K562 (cell line): ENCODE measurements around the gene SEBOX. TPM values are rescaled to one million over a fixed set of nuclear protein-coding genes. Genes with fewer than 3 reads are reported as not detected.

Source experiments
- BDP1 ChIP-seq: IDR thresholded peaks from 3 replicates; pipeline ENCODE4 v1.6.1; 2011; ENCODE audit not compliant: insufficient read length, insufficient read depth
- CREM ChIP-seq: IDR thresholded peaks from 2 replicates; pipeline ENCODE4 v1.6.1; 2014; ENCODE audit warnings: antibody characterized with exemption, low read depth
- HOXB6 ChIP-seq: fragments of 250-450 bp; sonication (Bioruptor Pico); IDR thresholded peaks from 2 replicates; pipeline ENCODE4 v1.5.1; 2022; ENCODE audit warnings: mild to moderate bottlenecking, borderline replicate concordance
- JUND ChIP-seq, 2 experiments: IDR thresholded peaks; 2 replicates in 1 of 2; 3 replicates in 1 of 2; pipeline ENCODE4 v1.6.1; 2011; ENCODE audit warnings: borderline replicate concordance in 2 of 2, low read depth in 2 of 2, low read length in 2 of 2, improper control_type of control experiment in 1 of 2, missing biosample characterization in 1 of 2, missing genetic modification characterization in 1 of 2, missing genetic modification reagents in 1 of 2
- L3MBTL2 ChIP-seq: fragments of 450-650 bp; IDR thresholded peaks from 2 replicates; pipeline ENCODE4 v1.6.1; 2016; ENCODE audit warnings: mild to moderate bottlenecking, moderate library complexity
- NFE2L1 ChIP-seq: fragments of 450-650 bp; IDR thresholded peaks from 2 replicates; pipeline ENCODE4 v1.6.1; 2016; ENCODE audit warnings: missing genetic modification characterization, low read depth, mild to moderate bottlenecking, missing compliant biosample characterization, moderate library complexity, borderline replicate concordance
- POLR2A ChIP-seq: fragments of 450-650 bp; conservative IDR thresholded peaks from 2 replicates; pipeline ENCODE4 v1.6.1; 2016
- POLR2AphosphoS2 ChIP-seq: IDR thresholded peaks from 2 replicates; pipeline ENCODE4 v1.6.1; 2012; ENCODE audit warnings: low read length, improper control_type of control experiment
- POLR2G ChIP-seq: fragments of 200-400 bp; formaldehyde crosslinking; IDR thresholded peaks from 2 replicates; pipeline ENCODE4 v1.6.1; 2017; ENCODE audit warnings: low read depth, mild to moderate bottlenecking, antibody characterized with exemption, low read length, moderate library complexity
- PTBP1 ChIP-seq: fragments of 200-400 bp; formaldehyde crosslinking; IDR thresholded peaks from 2 replicates; pipeline ENCODE4 v1.6.1; 2017; ENCODE audit warnings: low read depth, low read length
- PTTG1 ChIP-seq: fragments of 450-650 bp; IDR thresholded peaks from 2 replicates; pipeline ENCODE4 v1.6.1; 2016; ENCODE audit warnings: low read depth, mild to moderate bottlenecking, missing genetic modification characterization, missing compliant biosample characterization
- PYGO2 ChIP-seq: fragments of 450-650 bp; IDR thresholded peaks from 2 replicates; pipeline ENCODE4 v1.6.1; 2016; ENCODE audit warnings: mild to moderate bottlenecking, missing genetic modification characterization, moderate library complexity, missing compliant biosample characterization
- RBFOX2 ChIP-seq: fragments of 200-400 bp; formaldehyde crosslinking; IDR thresholded peaks from 2 replicates; pipeline ENCODE4 v1.6.1; 2017; ENCODE audit warnings: low read depth, mild to moderate bottlenecking, low read length, moderate library complexity
- RNF2 ChIP-seq: sonication (generic); IDR thresholded peaks from 2 replicates; pipeline ENCODE4 v1.6.1; 2016
- ZNF212 ChIP-seq: fragments of 450-650 bp; formaldehyde crosslinking; IDR thresholded peaks from 2 replicates; pipeline ENCODE4 v1.4.0; 2020; ENCODE audit warnings: mild to moderate bottlenecking
- ZNF23 ChIP-seq: fragments of 250-450 bp; sonication (Bioruptor Pico); IDR thresholded peaks from 2 replicates; pipeline ENCODE4 v1.4.0; 2020; ENCODE audit warnings: mild to moderate bottlenecking
- ZNF316 ChIP-seq: fragments of 450-650 bp; IDR thresholded peaks from 2 replicates; pipeline ENCODE4 v1.6.1; 2016
- ZNF551 ChIP-seq: fragments of 250-450 bp; sonication (Bioruptor Pico); IDR thresholded peaks from 2 replicates; pipeline ENCODE4 v1.5.0; 2021; ENCODE audit warnings: mild to moderate bottlenecking, moderate library complexity
- ZNF707 ChIP-seq: fragments of 250-450 bp; sonication (Bioruptor Pico); conservative IDR thresholded peaks from 2 replicates; pipeline ENCODE4 v1.8.0; 2022; ENCODE audit warnings: inconsistent platforms, mild to moderate bottlenecking, moderate library complexity
- ZNF764 ChIP-seq: fragments of 250-450 bp; sonication (Bioruptor Pico); IDR thresholded peaks from 2 replicates; pipeline ENCODE4 v1.4.0; 2020; ENCODE audit warnings: low read depth, mild to moderate bottlenecking, moderate library complexity
- polyA plus RNA-seq, 8 experiments: library from polyadenylated mRNA; depleted of rRNA in 4 of 8; stranded (reverse) in 5 of 8; unstranded in 3 of 8; fragments of >200 nt; fragmentation: Nextera tagmentation in 2 of 8; fragmentation: Illumina TruSeq in 1 of 8; extraction: Ambion mirVana in 2 of 8; extraction: Trizol in 1 of 8; gene quantifications; 2 replicates each; pipeline versions ENCODE4 v1.2.1 to v1.2.3, GENCODE V29; 2011 to 2014; ENCODE audit warnings: inconsistent platforms in 1 of 8, missing spikeins in 1 of 8
- total RNA-seq, 7 experiments: library from RNA; depleted of rRNA in 6 of 7; stranded (reverse); fragments of >200 nt in 6 of 7; fragmentation: Illumina TruSeq in 2 of 7; extraction: Trizol in 2 of 7; gene quantifications; 2 replicates each; pipeline versions ENCODE4 v1.2.1 to v1.2.3, GENCODE V29; 2011 to 2021; ENCODE audit warnings: low replicate concordance in 1 of 7
- TF ChIP-seq, protein P1 (sequence below): sonication (generic); formaldehyde crosslinking; IDR thresholded peaks from 2 replicates; pipeline ENCODE4 v1.8.0; 2022; ENCODE audit warnings: mild to moderate bottlenecking, missing genetic modification reagents, borderline replicate concordance
- TF ChIP-seq, protein P2 (sequence below), 2 experiments: IDR thresholded peaks; 2 replicates each; pipeline ENCODE4 v1.6.1; 2011; ENCODE audit warnings: borderline replicate concordance in 1 of 2, control low read depth in 1 of 2, low read depth in 1 of 2, low read length in 1 of 2, mild to moderate bottlenecking in 1 of 2, mixed read lengths in 1 of 2, moderate library complexity in 1 of 2; ENCODE audit not compliant: insufficient read depth in 1 of 2, insufficient read length in 1 of 2, poor library complexity in 1 of 2, severe bottlenecking in 1 of 2; ENCODE audit errors: extremely low read depth in 1 of 2
- TF ChIP-seq, protein P3 (sequence below): fragments of 200-800 bp; sonication (Bioruptor generic); IDR thresholded peaks from 2 replicates; pipeline ENCODE4 v1.6.1; 2017; ENCODE audit warnings: missing genetic modification characterization, missing compliant biosample characterization

SEBOX gene
- total and polyA plus RNA-seq, 9 of the 15 experiments (the other 6 are each of a cell fraction or from before 2014, with no cell fraction given), result not detected

DNA sequence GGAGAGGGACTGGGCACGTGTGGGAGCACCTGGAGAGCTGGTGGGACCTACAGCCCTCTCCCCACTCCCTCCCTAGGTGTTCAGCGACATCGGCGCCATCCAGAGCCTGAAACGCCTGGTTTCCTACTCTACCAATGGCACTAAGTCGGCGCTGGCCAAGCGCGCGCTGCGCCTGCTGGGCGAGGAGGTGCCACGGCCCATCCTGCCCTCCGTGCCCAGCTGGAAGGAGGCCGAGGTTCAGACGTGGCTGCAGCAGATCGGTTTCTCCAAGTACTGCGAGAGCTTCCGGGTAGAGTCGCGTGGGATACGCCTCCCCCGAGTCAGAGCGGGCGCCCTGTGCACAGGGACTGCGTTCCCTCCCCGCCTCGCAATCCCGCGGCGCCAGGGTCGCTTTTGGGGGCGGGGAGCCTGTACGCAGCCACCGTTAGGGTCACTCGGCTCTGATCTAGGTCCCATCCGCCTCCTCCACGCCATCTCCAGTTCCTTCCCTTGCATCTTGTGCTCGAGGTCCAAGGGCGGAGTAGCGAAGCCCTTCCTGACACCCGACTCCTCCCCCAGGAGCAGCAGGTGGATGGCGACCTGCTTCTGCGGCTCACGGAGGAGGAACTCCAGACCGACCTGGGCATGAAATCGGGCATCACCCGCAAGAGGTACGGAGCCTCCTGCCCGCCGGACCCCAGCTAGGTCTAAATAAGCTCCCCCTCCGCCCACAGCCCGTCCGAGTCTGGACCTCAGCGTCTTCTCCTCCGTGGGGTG, 19.5 kb upstream of the SEBOX start (continued):
- TF ChIP-seq, protein P1, sequence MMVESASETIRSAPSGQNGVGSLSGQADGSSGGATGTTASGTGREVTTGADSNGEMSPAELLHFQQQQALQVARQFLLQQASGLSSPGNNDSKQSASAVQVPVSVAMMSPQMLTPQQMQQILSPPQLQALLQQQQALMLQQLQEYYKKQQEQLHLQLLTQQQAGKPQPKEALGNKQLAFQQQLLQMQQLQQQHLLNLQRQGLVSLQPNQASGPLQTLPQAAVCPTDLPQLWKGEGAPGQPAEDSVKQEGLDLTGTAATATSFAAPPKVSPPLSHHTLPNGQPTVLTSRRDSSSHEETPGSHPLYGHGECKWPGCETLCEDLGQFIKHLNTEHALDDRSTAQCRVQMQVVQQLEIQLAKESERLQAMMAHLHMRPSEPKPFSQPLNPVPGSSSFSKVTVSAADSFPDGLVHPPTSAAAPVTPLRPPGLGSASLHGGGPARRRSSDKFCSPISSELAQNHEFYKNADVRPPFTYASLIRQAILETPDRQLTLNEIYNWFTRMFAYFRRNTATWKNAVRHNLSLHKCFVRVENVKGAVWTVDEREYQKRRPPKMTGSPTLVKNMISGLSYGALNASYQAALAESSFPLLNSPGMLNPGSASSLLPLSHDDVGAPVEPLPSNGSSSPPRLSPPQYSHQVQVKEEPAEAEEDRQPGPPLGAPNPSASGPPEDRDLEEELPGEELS (CRISPR knock-in tag), result no peak
- no peak for TF ChIP-seq PTBP1
- peak; percentile 64 for TF ChIP-seq POLR2G
- TF ChIP-seq, protein P2, sequence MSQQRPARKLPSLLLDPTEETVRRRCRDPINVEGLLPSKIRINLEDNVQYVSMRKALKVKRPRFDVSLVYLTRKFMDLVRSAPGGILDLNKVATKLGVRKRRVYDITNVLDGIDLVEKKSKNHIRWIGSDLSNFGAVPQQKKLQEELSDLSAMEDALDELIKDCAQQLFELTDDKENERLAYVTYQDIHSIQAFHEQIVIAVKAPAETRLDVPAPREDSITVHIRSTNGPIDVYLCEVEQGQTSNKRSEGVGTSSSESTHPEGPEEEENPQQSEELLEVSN (IDR thresholded peaks at IDR 0.05; ENCODE audit: borderline replicate concordance in 1 of 2, extremely low read depth in 1 of 2, insufficient read depth in 1 of 2, insufficient read length in 1 of 2, low read depth in 1 of 2, low read length in 1 of 2, poor library complexity in 1 of 2, severe bottlenecking in 1 of 2), result no peak
- 0 out of 2 replicates have a peak, but pooled peaks have one; percentile 35 for TF ChIP-seq L3MBTL2
- TF ChIP-seq POLR2A, result no peak
- no peak for TF ChIP-seq ZNF764
- TF ChIP-seq ZNF316, result no peak
- TF ChIP-seq ZNF551 (CRISPR knock-in tag), result no peak
- TF ChIP-seq ZNF212 (CRISPR knock-in tag), result no peak
- TF ChIP-seq CREM, result peak; percentile 72
- no peak for TF ChIP-seq POLR2AphosphoS2
- TF ChIP-seq RNF2, result no peak
- no peak for TF ChIP-seq ZNF23
- no peak for TF ChIP-seq HOXB6 (CRISPR knock-in tag)
- TF ChIP-seq BDP1, result no peak
- no peak for TF ChIP-seq PYGO2 (tag)
- TF ChIP-seq, protein P3, sequence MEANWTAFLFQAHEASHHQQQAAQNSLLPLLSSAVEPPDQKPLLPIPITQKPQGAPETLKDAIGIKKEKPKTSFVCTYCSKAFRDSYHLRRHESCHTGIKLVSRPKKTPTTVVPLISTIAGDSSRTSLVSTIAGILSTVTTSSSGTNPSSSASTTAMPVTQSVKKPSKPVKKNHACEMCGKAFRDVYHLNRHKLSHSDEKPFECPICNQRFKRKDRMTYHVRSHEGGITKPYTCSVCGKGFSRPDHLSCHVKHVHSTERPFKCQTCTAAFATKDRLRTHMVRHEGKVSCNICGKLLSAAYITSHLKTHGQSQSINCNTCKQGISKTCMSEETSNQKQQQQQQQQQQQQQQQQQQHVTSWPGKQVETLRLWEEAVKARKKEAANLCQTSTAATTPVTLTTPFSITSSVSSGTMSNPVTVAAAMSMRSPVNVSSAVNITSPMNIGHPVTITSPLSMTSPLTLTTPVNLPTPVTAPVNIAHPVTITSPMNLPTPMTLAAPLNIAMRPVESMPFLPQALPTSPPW, result 0 out of 2 replicates have a peak, but pooled peaks have one; percentile 11
- TF ChIP-seq PTTG1, result no peak
- no peak for TF ChIP-seq JUND (IDR thresholded peaks at IDR 0.05; ENCODE audit: borderline replicate concordance, low read depth, low read length)
- no peak for TF ChIP-seq JUND (tag; IDR thresholded peaks at IDR 0.05; ENCODE audit: borderline replicate concordance, low read depth, low read length)
- no peak for TF ChIP-seq NFE2L1 (tag)
- TF ChIP-seq ZNF707 (CRISPR knock-in tag), result no peak
- peak; percentile 62 for TF ChIP-seq RBFOX2
